H1 (cell line): ENCODE data around the gene PSG7. TPM values are rescaled to one million over a fixed set of nuclear protein-coding genes. Genes with fewer than 3 reads are reported as not detected.
"Not testable (repeated sequence)": the region's sequence is repeated elsewhere in the genome, so short reads cannot be mapped to it uniquely, and the experiment has no call there.

Source experiments
- CTCF ChIA-PET: fragments of 300-600 bp; sonication (Branson Sonifier 250); formaldehyde crosslinking; loops from one replicate; lab custom pipeline; 2021; ENCODE audit not compliant: partially characterized antibody; lab: Charles Lee
- POLR2A ChIA-PET: fragments of 300-600 bp; sonication (Branson Sonifier 250); formaldehyde crosslinking; loops from one replicate; lab custom pipeline; 2021; ENCODE audit warnings: inconsistent platforms; ENCODE audit not compliant: partially characterized antibody; lab: Charles Lee
- DNase-seq, 2 experiments: peaks; one replicate each; pipeline versions ENCODE4 v3.0.0 to v3.0.0-alpha.2; 2010 to 2022; ENCODE audit warnings: low spot score in 2 of 2, low read depth in 1 of 2, mixed read lengths in 1 of 2
- FAIRE-seq: peaks from 2 replicates; lab custom pipeline; 2011; peaks lifted over from hg19 to GRCh38; lab: Jason Lieb, UNC
- H2AFZ ChIP-seq: 2 replicates; pipeline ENCODE4 v1.8.1; 2012; ENCODE audit warnings: low read length, inconsistent platforms
- H2AK5ac ChIP-seq: 2 replicates; pipeline ENCODE4 v1.6.1; 2013; ENCODE audit warnings: low read depth, low read length
- H2BK120ac ChIP-seq: replicated peaks from 2 replicates; pipeline ENCODE3; 2013; ENCODE audit warnings: low read depth, low read length, inconsistent platforms
- H2BK12ac ChIP-seq: 2 replicates; pipeline ENCODE4 v1.6.1; 2013; ENCODE audit warnings: low read depth, low read length
- H2BK15ac ChIP-seq: 2 replicates; pipeline ENCODE4 v1.6.1; 2013; ENCODE audit warnings: low read length
- H2BK20ac ChIP-seq: 2 replicates; pipeline ENCODE4 v1.6.1; 2013; ENCODE audit warnings: low read length
- H2BK5ac ChIP-seq: 2 replicates; pipeline ENCODE4 v1.6.1; 2013; ENCODE audit warnings: low read depth, low read length
- H3K14ac ChIP-seq: 2 replicates; pipeline ENCODE4 v1.6.1; 2013; ENCODE audit warnings: inconsistent platforms; ENCODE audit not compliant: insufficient read length
- H3K18ac ChIP-seq: 2 replicates; pipeline ENCODE4 v1.6.1; 2013; ENCODE audit warnings: low read length; ENCODE audit errors: extremely low read depth
- H3K23ac ChIP-seq: 2 replicates; pipeline ENCODE4 v1.6.1; 2013; ENCODE audit warnings: inconsistent platforms; ENCODE audit not compliant: insufficient read length
- H3K23me2 ChIP-seq: 2 replicates; pipeline ENCODE4 v1.6.1; 2013; ENCODE audit warnings: low read depth, low read length
- H3K27ac ChIP-seq: 2 replicates; pipeline ENCODE4 v1.6.1; 2011; ENCODE audit warnings: low read depth, low read length, inconsistent platforms
- H3K27me3 ChIP-seq, 4 experiments: replicated peaks in 1 of 4; 1 replicate in 1 of 4; 2 replicates in 3 of 4; pipeline versions ENCODE4 v1.6.1 to v1.8.1; 2011 to 2013; ENCODE audit warnings: low read length in 3 of 4, mild to moderate bottlenecking in 3 of 4, inconsistent platforms in 2 of 4, mixed read lengths in 2 of 4, moderate library complexity in 1 of 4; ENCODE audit not compliant: control insufficient read depth in 3 of 4, insufficient read depth in 3 of 4; ENCODE audit errors: extremely low read depth in 1 of 4
- H3K36me3 ChIP-seq, 4 experiments: 2 replicates each; pipeline versions ENCODE4 v1.6.1 to v1.8.1; 2011 to 2013; ENCODE audit warnings: mild to moderate bottlenecking in 4 of 4, low read length in 3 of 4, moderate library complexity in 2 of 4, control low read depth in 1 of 4, inconsistent platforms in 1 of 4; ENCODE audit not compliant: insufficient read depth in 4 of 4, control insufficient read depth in 2 of 4
- H3K4ac ChIP-seq: replicated peaks from 2 replicates; pipeline ENCODE3; 2013; ENCODE audit warnings: low read length, low read depth, mixed read lengths, inconsistent platforms; ENCODE audit not compliant: insufficient read length
- H3K4me1 ChIP-seq, 4 experiments: replicated peaks in 1 of 4; 1 replicate in 1 of 4; 2 replicates in 3 of 4; pipeline versions ENCODE4 v1.6.1 to v1.8.1; 2011 to 2013; ENCODE audit warnings: low read length in 3 of 4, inconsistent platforms in 2 of 4, mixed read lengths in 1 of 4; ENCODE audit not compliant: insufficient read depth in 4 of 4, control insufficient read depth in 3 of 4
- H3K4me2 ChIP-seq, 2 experiments: 2 replicates each; pipeline versions ENCODE4 v1.6.1 to v1.8.1; 2011 to 2013; ENCODE audit warnings: low read depth in 2 of 2, low read length in 2 of 2, control low read depth in 1 of 2, inconsistent platforms in 1 of 2, mild to moderate bottlenecking in 1 of 2; ENCODE audit not compliant: insufficient read depth in 1 of 2
- H3K4me3 ChIP-seq, 4 experiments: fragments of 200-600, 300-600 bp in 1 of 4; sonication (generic), shearing (Covaris generic), sonication (Bioruptor Twin) in 1 of 4; 2 replicates each; pipeline versions ENCODE4 v1.5.1 to v1.8.1; 2011 to 2016; ENCODE audit warnings: low read length in 4 of 4, low read depth in 3 of 4, control low read depth in 2 of 4, inconsistent platforms in 2 of 4, mild to moderate bottlenecking in 2 of 4, mixed read lengths in 1 of 4, moderate library complexity in 1 of 4; ENCODE audit not compliant: insufficient read depth in 2 of 4; ENCODE audit errors: extremely low read depth in 1 of 4
- H3K56ac ChIP-seq: replicated peaks from 2 replicates; pipeline ENCODE3; 2013; ENCODE audit warnings: low read depth, mild to moderate bottlenecking, mixed read lengths, low read length, inconsistent platforms; ENCODE audit not compliant: insufficient read length
- H3K79me1 ChIP-seq: 2 replicates; pipeline ENCODE4 v1.6.1; 2013; ENCODE audit warnings: low read depth, low read length, control low read depth
- H3K79me2 ChIP-seq, 2 experiments: 2 replicates each; pipeline versions ENCODE4 v1.6.1 to v1.8.1; 2012 to 2013; ENCODE audit warnings: low read length in 2 of 2, mild to moderate bottlenecking in 2 of 2, inconsistent platforms in 1 of 2; ENCODE audit not compliant: insufficient read depth in 2 of 2, control insufficient read depth in 1 of 2
- H3K9ac ChIP-seq, 4 experiments: replicated peaks in 1 of 4; 1 replicate in 1 of 4; 2 replicates in 3 of 4; pipeline versions ENCODE4 v1.6.1 to v1.8.1; 2011 to 2013; ENCODE audit warnings: low read depth in 3 of 4, low read length in 3 of 4, control low read depth in 2 of 4, mild to moderate bottlenecking in 2 of 4, moderate library complexity in 2 of 4, inconsistent platforms in 1 of 4; ENCODE audit errors: extremely low read depth in 1 of 4
- H3K9me3 ChIP-seq, 2 experiments: 2 replicates each; pipeline versions ENCODE4 v1.6.1 to v1.8.1; 2012 to 2013; ENCODE audit warnings: mild to moderate bottlenecking in 2 of 2, moderate library complexity in 2 of 2, control low read depth in 1 of 2, inconsistent platforms in 1 of 2, low read depth in 1 of 2, low read length in 1 of 2, mixed read lengths in 1 of 2; ENCODE audit not compliant: insufficient read depth in 2 of 2
- H4K20me1 ChIP-seq, 2 experiments: replicated peaks in 1 of 2; 2 replicates each; pipeline versions ENCODE3 to v1.8.1; 2011 to 2013; ENCODE audit warnings: inconsistent platforms in 2 of 2, low read length in 2 of 2, mild to moderate bottlenecking in 1 of 2; ENCODE audit not compliant: insufficient read depth in 2 of 2, control insufficient read depth in 1 of 2
- H4K5ac ChIP-seq: 2 replicates; pipeline ENCODE4 v1.6.1; 2013; ENCODE audit warnings: low read length, low read depth, mixed read lengths, inconsistent platforms; ENCODE audit not compliant: insufficient read length
- H4K8ac ChIP-seq: 2 replicates; pipeline ENCODE4 v1.8.0; 2013; ENCODE audit warnings: mild to moderate bottlenecking, moderate library complexity, low read length, inconsistent platforms; ENCODE audit not compliant: insufficient read depth; ENCODE audit errors: extremely low read depth
- H4K91ac ChIP-seq: replicated peaks from 2 replicates; pipeline ENCODE3; 2013; ENCODE audit warnings: low read length, mixed read lengths, inconsistent platforms; ENCODE audit not compliant: insufficient read length
- WGBS, 2 experiments: shearing (Covaris generic) in 1 of 2; methylation state at CpG; one replicate each; pipeline versions ENCODE4 v1.1.6 to v1.1.7; 2013 to 2015; ENCODE audit warnings: low lambda C conversion rate in 2 of 2, mixed read lengths in 2 of 2, inconsistent platforms in 1 of 2, low coverage in 1 of 2, missing lambda C conversion rate in 1 of 2; ENCODE audit not compliant: insufficient replicate concordance in 2 of 2, insufficient coverage in 1 of 2, insufficient read length in 1 of 2; ENCODE audit errors: extremely low coverage in 1 of 2, missing lambda C conversion rate in 1 of 2; 5-methylcytosine and 5-hydroxymethylcytosine counted together
- polyA plus RNA-seq, 7 experiments: library from polyadenylated mRNA; depleted of rRNA in 3 of 7; stranded (reverse) in 5 of 7; unstranded in 2 of 7; fragments of >200 nt in 5 of 7; fragments of 200-250 nt in 2 of 7; gene quantifications; 1 replicate in 5 of 7; 2 replicates in 1 of 7; 4 replicates in 1 of 7; pipeline versions ENCODE4 v1.2.1 to v1.2.3, GENCODE V29; 2011 to 2013; ENCODE audit warnings: missing spikeins in 2 of 7, mixed read lengths in 2 of 7
- total RNA-seq: library from RNA; stranded (reverse); fragmentation: NEBNext Ultra II Directional; extraction: Animal tissue kit (Norgen Biotek cat#: 25700); gene quantifications from 2 replicates; pipeline ENCODE4 v1.2.1, GENCODE V29; 2021

Gene PSG7
- total and polyA plus RNA-seq, 2 of the 8 experiments (the other 6 are each of a cell fraction or from before 2014, with no cell fraction given), result not detected

DNA sequence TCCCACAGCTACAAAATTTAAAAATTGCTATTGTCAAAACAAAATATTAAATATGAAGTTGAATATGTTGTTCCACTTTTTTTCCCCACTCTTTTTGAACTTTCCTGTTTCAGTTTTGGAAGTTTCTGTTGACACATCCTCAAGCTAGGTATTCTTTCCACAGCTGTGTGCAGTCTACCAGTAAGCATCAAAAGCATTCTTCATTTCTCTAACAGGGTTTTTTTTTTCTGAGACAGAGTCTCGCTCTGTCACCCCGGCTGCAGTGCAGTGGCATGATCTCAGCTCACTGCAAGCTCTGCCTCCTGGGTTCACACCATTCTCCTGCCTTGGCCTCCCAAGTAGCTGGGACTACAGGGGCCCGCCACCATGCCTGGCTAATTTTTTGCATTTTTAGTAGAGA, 62.9 kb downstream of the PSG7 start:
- H3K9ac ChIP-seq, POLR2A ChIA-PET: not testable (repeated sequence)

More for the DNA sequence above, 62.9 kb downstream of the PSG7 start:
- not testable (repeated sequence) for H3K4ac ChIP-seq, H2BK20ac ChIP-seq, H3K79me2 ChIP-seq, H4K91ac ChIP-seq, H4K20me1 ChIP-seq, H2BK120ac ChIP-seq, H2BK15ac ChIP-seq, H3K4me3 ChIP-seq, H3K4me2 ChIP-seq, DNase-seq, FAIRE-seq, H4K8ac ChIP-seq, H2AFZ ChIP-seq, H3K14ac ChIP-seq, H3K4me1 ChIP-seq, H3K18ac ChIP-seq, H2BK5ac ChIP-seq, H3K36me3 ChIP-seq, H3K79me1 ChIP-seq, H3K56ac ChIP-seq, H2AK5ac ChIP-seq, H3K23me2 ChIP-seq, H3K27ac ChIP-seq, H4K5ac ChIP-seq, H2BK12ac ChIP-seq, H3K27me3 ChIP-seq, H3K23ac ChIP-seq
- H3K9me3 ChIP-seq, result peaks cover 29 to 66% of the 10 kb centered on the region in 2 experiments; a peak in 3 of 4 replicates
- 83% methylated on average over 3 of the region's 3 CpGs; no CpG with 5 or more reads in 1 of the 2 experiments for WGBS, 2 experiments
- CTCF ChIA-PET, result interaction anchor here (1.0 kb wide), 1 partner anchor 9 kb away, joined by 3 read pairs; no protein-coding TSS in a partner anchor

Other genes with a start within 250 kb of the PSG7 start
- not detected in 2 replicates for gene PSG3, start 196.7 kb downstream of the PSG7 start, total RNA-seq
- gene PSG3, start 196.7 kb downstream of the PSG7 start, polyA plus RNA-seq (2011; rRNA removed), result not detected in 2 replicates
- gene PSG8, start 171.5 kb downstream of the PSG7 start, total RNA-seq, result not detected in 2 replicates
- not detected in 2 replicates for gene PSG8, start 171.5 kb downstream of the PSG7 start, polyA plus RNA-seq (2011; rRNA removed)
- gene PSG1, start 57.5 kb downstream of the PSG7 start, total RNA-seq, result not detected in 2 replicates
- gene PSG1, start 57.5 kb downstream of the PSG7 start, polyA plus RNA-seq (2011; rRNA removed), result not detected in 2 replicates
- gene PSG6, start 19.3 kb downstream of the PSG7 start, total RNA-seq, result not detected in 2 replicates
- gene PSG6, start 19.3 kb downstream of the PSG7 start, polyA plus RNA-seq (2011; rRNA removed), result not detected in 2 replicates
- not detected in 2 replicates for gene PSG11, start 89.3 kb upstream of the PSG7 start, total RNA-seq
- gene PSG11, start 89.3 kb upstream of the PSG7 start, polyA plus RNA-seq (2011; rRNA removed), result not detected in 2 replicates
- not detected in 2 replicates for gene PSG2, start 145.5 kb upstream of the PSG7 start, total RNA-seq
- not detected in 2 replicates for gene PSG2, start 145.5 kb upstream of the PSG7 start, polyA plus RNA-seq (2011; rRNA removed)
- not detected in 2 replicates for gene PSG5, start 249.3 kb upstream of the PSG7 start, total RNA-seq
- not detected in 2 replicates for gene PSG5, start 249.3 kb upstream of the PSG7 start, polyA plus RNA-seq (2011; rRNA removed)